Measurements from ENCODE around the gene HOOK1. TPM values are rescaled to one million over a fixed set of nuclear protein-coding genes. Genes with fewer than 3 reads are reported as not detected.

HOOK1 gene
- total and polyA plus RNA-seq, 2 of the 13 experiments (the other 11 are each of a cell fraction or from before 2014, with no cell fraction given) = 11.3 to 24.2 TPM

DNA sequence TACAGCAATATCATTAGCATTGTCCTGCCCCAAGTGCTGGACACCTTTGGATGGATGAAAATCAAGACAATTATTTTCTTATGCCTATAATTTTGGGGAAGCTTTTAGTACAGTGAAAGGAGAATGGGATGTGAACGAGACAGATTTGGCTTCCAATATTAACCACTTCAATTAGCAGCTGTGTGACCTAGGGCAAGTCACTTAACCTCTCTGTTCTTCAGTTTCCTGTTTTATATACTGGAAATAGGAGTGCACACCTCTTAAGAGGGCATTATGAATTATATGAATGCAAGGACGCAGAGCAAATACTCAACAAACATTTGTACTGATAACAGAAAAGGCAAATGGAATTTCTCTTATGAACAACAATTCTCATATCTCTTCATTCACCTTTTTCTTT, 93.3 kb downstream of the HOOK1 start:
- ChIA-PET POLR2A (no interaction called here), CTCF (ENCODE audit: low intra/inter-chr PET ratio, low total read pairs) (no interaction called here)
- intact Hi-C loops (cut with micrococcal nuclease; ENCODE audit: unreplicated experiment) = no loop called here
- no peaks in the 10 kb centered on the region for H4K20me1 ChIP-seq (ENCODE audit: insufficient read depth, low read length)
- in situ Hi-C loops (cut with HindIII; ENCODE audit: extremely low pct_ligation_motif_present, low pct_unique_long_range_greater_than_20kb) = no loop called here
- H3K9me3 ChIP-seq (ENCODE audit: low read length) = no peaks in the 10 kb centered on the region
- H3K27ac ChIP-seq (ENCODE audit: extremely low read length, insufficient read depth, low read length) = peak overlapping the region; percentile 12
- H3K27me3 ChIP-seq (ENCODE audit: control insufficient read depth in 1 of 2, insufficient read depth in 2 of 2, low read length in 2 of 2) = no peaks in the 10 kb centered on the region
- H3K4me2 ChIP-seq (ENCODE audit: low read depth, low read length) = no peak overlapping the region
- FAIRE-seq (no peak), ATAC-seq (no peak), DNase-seq (ENCODE audit: low spot score) (no peak)
- H3K4me3 ChIP-seq (replicated peaks in 1 of 3; ENCODE audit: insufficient read depth in 1 of 3, low read depth in 2 of 3, low read length in 3 of 3) = no peak overlapping the region
- H3K79me2 ChIP-seq (ENCODE audit: insufficient read depth, low read length) = no peaks in the 10 kb centered on the region
- BruUV-seq (replicated peaks) = no TSS peak
- 89% methylated on average over 2 of the region's 2 CpGs for WGBS (ENCODE audit: low lambda C conversion rate)
- H3K9ac ChIP-seq (ENCODE audit: insufficient read depth, low read depth, low read length) = no peak overlapping the region
- peaks cover 2 to 17% of the 10 kb centered on the region in 2 experiments; a peak in 4 of 5 replicates for H3K36me3 ChIP-seq (replicated peaks in 1 of 2; ENCODE audit: control insufficient read depth in 1 of 2, insufficient read depth in 2 of 2, low read length in 2 of 2)
- no peak overlapping the region for H2AFZ ChIP-seq (ENCODE audit: low read length)
- peak; percentile 68; the same call in 1 of the 2 replicates for TF ChIP-seq ZNF768 (CRISPR knock-in tag; IDR thresholded peaks at IDR 0.05)
- TF ChIP-seq SIN3B (IDR thresholded peaks at IDR 0.05; ENCODE audit: low read length) = no peak
- peaks cover 16% of the 10 kb centered on the region for H3K4me1 ChIP-seq (ENCODE audit: insufficient read depth, low read length)

DNA sequence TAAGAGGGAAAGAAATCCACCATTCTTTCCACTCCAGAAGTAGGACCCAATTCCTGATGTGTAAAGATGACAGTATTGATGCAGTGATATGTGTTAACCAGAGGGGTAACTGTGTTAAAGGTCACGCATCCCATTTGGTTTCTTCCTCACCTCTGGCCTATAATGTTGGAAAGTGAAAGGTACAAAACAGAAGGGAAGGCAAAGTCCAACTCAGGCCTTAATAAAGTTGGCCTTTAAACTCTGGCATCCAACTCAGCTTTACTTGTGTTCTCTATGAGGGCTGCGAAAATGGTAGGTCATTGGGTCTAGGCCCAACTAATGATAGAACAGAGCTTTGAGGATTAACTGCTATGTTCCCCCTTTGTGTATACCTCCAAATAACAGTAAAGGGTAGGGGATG, 93.9 kb downstream of the HOOK1 start:
- H3K9me3 ChIP-seq (ENCODE audit: low read length) = no peaks in the 10 kb centered on the region
- FAIRE-seq = peak; percentile 63
- no peak overlapping the region for H3K4me3 ChIP-seq (replicated peaks in 1 of 3; ENCODE audit: insufficient read depth in 1 of 3, low read depth in 2 of 3, low read length in 3 of 3)
- H3K36me3 ChIP-seq (replicated peaks in 1 of 2; ENCODE audit: control insufficient read depth in 1 of 2, insufficient read depth in 2 of 2, low read length in 2 of 2) = peaks cover 2 to 17% of the 10 kb centered on the region in 2 experiments; a peak in 4 of 5 replicates
- peaks cover 16% of the 10 kb centered on the region for H3K4me1 ChIP-seq (ENCODE audit: insufficient read depth, low read length)
- no peaks in the 10 kb centered on the region for H3K79me2 ChIP-seq (ENCODE audit: insufficient read depth, low read length)
- POLR2A ChIA-PET = no interaction called here
- 97% methylated on average over 2 of the region's 2 CpGs for WGBS (ENCODE audit: low lambda C conversion rate)
- H3K9ac ChIP-seq (ENCODE audit: insufficient read depth, low read depth, low read length) = no peak overlapping the region
- in situ Hi-C loops (cut with HindIII; ENCODE audit: extremely low pct_ligation_motif_present, low pct_unique_long_range_greater_than_20kb) = no loop called here
- no TSS peak for BruUV-seq (replicated peaks)
- peak overlapping the region; percentile 12 for H3K27ac ChIP-seq (ENCODE audit: extremely low read length, insufficient read depth, low read length)
- H4K20me1 ChIP-seq (ENCODE audit: insufficient read depth, low read length) = no peaks in the 10 kb centered on the region
- H3K4me2 ChIP-seq (ENCODE audit: low read depth, low read length) = no peak overlapping the region
- intact Hi-C loops (cut with micrococcal nuclease; ENCODE audit: unreplicated experiment) = no loop called here
- ATAC-seq = peak; percentile 56
- CTCF ChIA-PET (ENCODE audit: low intra/inter-chr PET ratio, low total read pairs) = no interaction called here
- H2AFZ ChIP-seq (ENCODE audit: low read length) = no peak overlapping the region
- DNase-seq (ENCODE audit: low spot score) = peak; percentile 27
- no peaks in the 10 kb centered on the region for H3K27me3 ChIP-seq (ENCODE audit: control insufficient read depth in 1 of 2, insufficient read depth in 2 of 2, low read length in 2 of 2)
- TF ChIP-seq HCFC1 (IDR thresholded peaks at IDR 0.05; ENCODE audit: low read depth, low read length) (no peak), ZNF383 (CRISPR knock-in tag; IDR thresholded peaks at IDR 0.05; ENCODE audit: borderline replicate concordance) (no peak), ATF7-NPFF (CRISPR knock-in tag; IDR thresholded peaks at IDR 0.05; ENCODE audit: low read depth) (no peak), BCL6 (CRISPR knock-in tag; IDR thresholded peaks at IDR 0.05) (0 out of 2 replicates have a peak, but pooled peaks have one; percentile 7), ZBTB7A (CRISPR knock-in tag; IDR thresholded peaks at IDR 0.05) (no peak), HNF4A (CRISPR knock-in tag; IDR thresholded peaks at IDR 0.05) (peak; percentile 72), ZNF430 (CRISPR knock-in tag; IDR thresholded peaks at IDR 0.05) (no peak), POGZ (CRISPR knock-in tag; IDR thresholded peaks at IDR 0.05) (peak; percentile 35; the same call in 1 of the 2 replicates), ZNF773 (CRISPR knock-in tag; IDR thresholded peaks at IDR 0.05; ENCODE audit: borderline replicate concordance) (no peak), PPARG (CRISPR knock-in tag; conservative IDR thresholded peaks at IDR 0.05) (peak; percentile 91), ZMYM4 (CRISPR knock-in tag; IDR thresholded peaks at IDR 0.05) (peak; percentile 58; the same call in 1 of the 2 replicates)
- TF ChIP-seq, protein P1, sequence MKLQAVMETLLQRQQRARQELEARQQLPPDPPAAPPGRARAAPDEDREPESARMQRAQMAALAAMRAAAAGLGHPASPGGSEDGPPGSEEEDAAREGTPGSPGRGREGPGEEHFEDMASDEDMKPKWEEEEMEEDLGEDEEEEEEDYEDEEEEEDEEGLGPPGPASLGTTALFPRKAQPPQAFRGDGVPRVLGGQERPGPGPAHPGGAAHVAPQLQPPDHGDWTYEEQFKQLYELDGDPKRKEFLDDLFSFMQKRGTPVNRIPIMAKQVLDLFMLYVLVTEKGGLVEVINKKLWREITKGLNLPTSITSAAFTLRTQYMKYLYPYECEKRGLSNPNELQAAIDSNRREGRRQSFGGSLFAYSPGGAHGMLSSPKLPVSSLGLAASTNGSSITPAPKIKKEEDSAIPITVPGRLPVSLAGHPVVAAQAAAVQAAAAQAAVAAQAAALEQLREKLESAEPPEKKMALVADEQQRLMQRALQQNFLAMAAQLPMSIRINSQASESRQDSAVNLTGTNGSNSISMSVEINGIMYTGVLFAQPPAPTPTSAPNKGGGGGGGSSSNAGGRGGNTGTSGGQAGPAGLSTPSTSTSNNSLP (IDR thresholded peaks at IDR 0.05; ENCODE audit: low read depth, low read length) = 0 out of 2 replicates have a peak, but pooled peaks have one; percentile 24
- TF ChIP-seq, protein P2, sequence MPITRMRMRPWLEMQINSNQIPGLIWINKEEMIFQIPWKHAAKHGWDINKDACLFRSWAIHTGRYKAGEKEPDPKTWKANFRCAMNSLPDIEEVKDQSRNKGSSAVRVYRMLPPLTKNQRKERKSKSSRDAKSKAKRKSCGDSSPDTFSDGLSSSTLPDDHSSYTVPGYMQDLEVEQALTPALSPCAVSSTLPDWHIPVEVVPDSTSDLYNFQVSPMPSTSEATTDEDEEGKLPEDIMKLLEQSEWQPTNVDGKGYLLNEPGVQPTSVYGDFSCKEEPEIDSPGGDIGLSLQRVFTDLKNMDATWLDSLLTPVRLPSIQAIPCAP (CRISPR knock-in tag; IDR thresholded peaks at IDR 0.05; ENCODE audit: low read depth) = no peak

Measured in HepG2 (cell line).